NCI-H446 treated with DMSO at 0.1 percent for 48 hours (cell line): Measurements from ENCODE around the gene PNMA6E.

Source experiments
- DNase-seq: peaks from one replicate; lab custom pipeline; 2025; lab: John Stamatoyannopoulos, UW

The PNMA6E gene

GRCh38 chrX:153435845-153436244, 34.7 kb upstream of the PNMA6E start:
- DNase-seq: no peak

GRCh38 chrX:153434801-153435200, 33.7 kb upstream of the PNMA6E start:
- no peak for DNase-seq

- DNase-seq: no peak
These were observed 32.7 kb upstream of the PNMA6E start for GRCh38 chrX:153433781-153434285.

- DNase-seq: no peak
These were observed 32.1 kb upstream of the PNMA6E start for GRCh38 chrX:153433161-153433680.

GRCh38 chrX:153430796-153431195, 29.6 kb upstream of the PNMA6E start:
- no peak for DNase-seq

GRCh38 chrX:153426204-153426603, 25.1 kb upstream of the PNMA6E start:
- DNase-seq: no peak

- DNase-seq: no peak
These were observed 22.5 kb upstream of the PNMA6E start for GRCh38 chrX:153423652-153424051.

- DNase-seq: no peak
These were observed 20.7 kb upstream of the PNMA6E start for GRCh38 chrX:153421856-153422255.

GRCh38 chrX:153420851-153421599, 19.9 kb upstream of the PNMA6E start:
- no peak for DNase-seq

GRCh38 chrX:153417637-153418036, 16.5 kb upstream of the PNMA6E start:
- no peak for DNase-seq

GRCh38 chrX:153416781-153417450, 15.8 kb upstream of the PNMA6E start:
- DNase-seq: no peak

- no peak for DNase-seq
These were observed 13.8 kb upstream of the PNMA6E start for GRCh38 chrX:153414856-153415510.

- DNase-seq: no peak
These were observed 12.6 kb upstream of the PNMA6E start for GRCh38 chrX:153413731-153414130.

GRCh38 chrX:153412746-153413720, 11.9 kb upstream of the PNMA6E start:
- DNase-seq: no peak

- no peak for DNase-seq
These were observed 10.9 kb upstream of the PNMA6E start for GRCh38 chrX:153411988-153412574.

GRCh38 chrX:153411255-153411987, 10.3 kb upstream of the PNMA6E start, which contains the start of gene ZFP92:
TSS of gene ZFP92 (plus strand) at chrX:153411472. CDS start at chrX:153418323, 6,851 bp downstream.
- DNase-seq: no peak

- DNase-seq: no peak
These were observed 9.7 kb upstream of the PNMA6E start for GRCh38 chrX:153410888-153411254.

GRCh38 chrX:153410373-153410772, 9.2 kb upstream of the PNMA6E start:
- DNase-seq: no peak

GRCh38 chrX:153409414-153410101, 8.4 kb upstream of the PNMA6E start:
- no peak for DNase-seq

GRCh38 chrX:153408871-153409351, 7.8 kb upstream of the PNMA6E start:
- no peak for DNase-seq
